Stimulated activated CD8-positive, alpha-beta memory T cell treated with anti-CD3 and anti-CD28 coated beads, Interleukin-15, amount 100 ng/mL, for 24 hours (primary cell): ENCODE results near the gene ARRDC5.
"Not testable (repeated sequence)": the region's sequence is repeated elsewhere in the genome, so short reads cannot be mapped to it uniquely, and the experiment has no call there.

ENCODE experiments used
- DNase-seq: peaks from one replicate; pipeline ENCODE4 v3.0.0-alpha.2; 2020; ENCODE audit warnings: low read depth

The ARRDC5 gene

GRCh38 chr19:4902796-4903195 is at the start of gene ARRDC5:
Gene ARRDC5 (minus strand): TSS chr19:4902896. CDS start chr19:4902825, 71 bp downstream.
- no peak for DNase-seq

- DNase-seq, result no peak
Measured at GRCh38 chr19:4951656-4952055, 49.0 kb upstream of the ARRDC5 start.

DNA sequence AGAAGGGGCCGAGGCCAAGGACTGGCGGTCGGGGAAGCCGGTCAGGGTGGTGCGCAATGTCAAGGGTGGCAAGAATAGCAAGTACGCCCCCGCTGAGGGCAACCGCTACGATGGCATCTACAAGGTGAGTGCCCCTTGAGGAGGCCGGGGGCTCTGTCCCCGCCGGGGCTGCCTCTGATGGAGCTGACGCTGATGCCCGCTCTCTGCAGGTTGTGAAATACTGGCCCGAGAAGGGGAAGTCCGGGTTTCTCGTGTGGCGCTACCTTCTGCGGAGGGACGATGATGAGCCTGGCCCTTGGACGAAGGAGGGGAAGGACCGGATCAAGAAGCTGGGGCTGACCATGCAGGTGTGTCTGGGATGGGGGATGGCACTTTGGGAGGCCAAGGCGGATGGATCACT is 48.0 kb upstream of the ARRDC5 start:
- not testable (repeated sequence) for DNase-seq

DNA sequence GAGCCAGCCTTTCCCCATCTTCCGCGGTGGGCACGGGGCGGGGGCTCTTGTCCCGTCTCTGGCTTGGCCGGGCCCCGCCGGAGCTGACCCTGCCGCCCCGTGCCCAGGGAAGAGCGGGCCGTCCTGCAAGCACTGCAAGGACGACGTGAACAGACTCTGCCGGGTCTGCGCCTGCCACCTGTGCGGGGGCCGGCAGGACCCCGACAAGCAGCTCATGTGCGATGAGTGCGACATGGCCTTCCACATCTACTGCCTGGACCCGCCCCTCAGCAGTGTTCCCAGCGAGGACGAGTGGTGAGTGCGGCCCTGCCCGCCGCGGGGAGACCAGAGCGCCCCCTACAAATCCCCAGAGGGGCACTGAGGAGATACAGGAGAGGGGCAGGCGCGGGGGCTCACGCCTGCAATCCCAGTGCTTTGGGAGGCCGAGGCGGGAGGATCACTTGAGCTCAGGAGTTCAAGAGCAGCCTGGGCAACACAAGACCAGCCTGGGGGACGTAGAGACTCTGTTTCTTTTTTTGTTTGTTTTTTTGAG is 39.0 kb upstream of the ARRDC5 start:
- not testable (repeated sequence) for DNase-seq

GRCh38 chr19:4939466-4939865 is 36.8 kb upstream of the ARRDC5 start:
- no peak for DNase-seq

DNA sequence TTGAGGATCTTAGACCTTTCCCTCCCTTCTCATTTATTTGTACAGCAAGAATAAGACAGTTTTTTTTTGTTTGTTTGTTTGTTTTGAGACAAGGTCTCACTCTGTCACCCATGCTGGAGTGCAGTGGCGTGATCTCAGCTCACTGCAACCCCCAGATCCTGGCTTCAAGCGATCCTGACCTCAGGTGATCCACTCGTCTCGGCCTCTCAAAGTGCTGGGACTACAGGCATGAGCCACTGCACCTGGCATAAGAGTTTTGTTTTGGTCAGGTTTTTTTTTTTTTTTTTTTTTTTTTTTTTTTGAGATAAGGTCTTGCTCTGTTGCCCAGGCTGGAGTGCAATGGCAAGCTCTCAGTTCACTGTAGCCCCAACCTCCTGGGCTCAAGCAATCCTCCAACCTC is 35.8 kb upstream of the ARRDC5 start:
- not testable (repeated sequence) for DNase-seq

DNA sequence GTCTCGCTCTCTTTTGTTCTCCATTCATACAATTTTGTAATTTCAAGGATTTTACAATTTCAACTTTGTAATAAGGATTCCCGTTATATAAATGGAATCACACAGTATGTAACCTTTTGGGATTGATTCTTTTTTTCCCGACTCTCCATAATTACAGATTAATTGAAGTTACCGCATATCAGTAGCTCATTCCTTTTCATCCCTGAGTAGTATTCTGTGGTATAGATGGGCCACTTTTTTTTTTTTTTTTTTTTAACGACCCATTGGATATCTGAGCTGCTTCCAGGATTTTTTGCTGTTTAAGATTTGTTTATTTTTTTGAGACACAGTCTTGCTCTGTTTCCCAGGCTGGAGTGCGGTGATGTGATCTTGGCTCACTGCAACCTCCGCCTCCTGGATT is 34.4 kb upstream of the ARRDC5 start:
- no peak for DNase-seq

DNA sequence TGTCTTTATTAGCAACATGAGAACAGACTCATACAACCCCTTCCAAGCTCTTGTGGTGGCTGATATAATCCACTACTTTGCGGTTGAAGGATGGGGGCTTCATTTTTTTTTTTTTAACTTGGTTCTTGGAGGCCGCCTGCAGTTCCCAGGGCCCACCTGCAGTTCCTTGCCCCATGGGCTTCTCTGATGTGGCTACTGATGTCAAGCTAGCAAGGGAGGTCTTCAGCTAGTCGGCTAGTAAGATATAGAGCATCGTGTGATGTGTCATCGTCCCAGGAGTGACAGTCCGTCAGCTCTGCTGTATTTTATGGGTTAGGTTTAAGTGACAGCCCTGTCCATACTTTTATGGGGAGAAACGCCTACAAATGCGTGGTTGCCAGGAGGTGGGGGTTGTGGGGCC is 32.7 kb upstream of the ARRDC5 start:
- DNase-seq, result no peak

DNA sequence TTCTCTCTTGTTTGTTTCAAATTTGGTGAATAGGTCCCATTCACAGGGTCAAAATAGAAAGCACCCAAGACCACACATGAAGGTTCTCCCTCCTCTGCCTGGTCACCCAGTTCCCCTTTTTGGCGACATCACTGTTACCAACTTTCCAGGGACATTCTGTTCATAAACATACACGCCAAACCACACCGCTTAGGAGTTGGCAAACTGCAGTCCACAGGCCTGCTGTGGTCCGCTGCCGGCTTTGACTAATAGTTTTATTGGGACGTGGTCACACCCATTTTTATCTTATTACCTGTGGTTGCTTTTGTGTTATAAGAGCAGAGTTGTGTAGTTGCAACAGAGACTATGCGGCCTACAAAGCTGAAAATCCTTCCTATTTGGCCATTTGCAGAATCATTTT is 30.8 kb upstream of the ARRDC5 start:
- no peak for DNase-seq

GRCh38 chr19:4932711-4933110 is 30.0 kb upstream of the ARRDC5 start:
- no peak for DNase-seq

DNA sequence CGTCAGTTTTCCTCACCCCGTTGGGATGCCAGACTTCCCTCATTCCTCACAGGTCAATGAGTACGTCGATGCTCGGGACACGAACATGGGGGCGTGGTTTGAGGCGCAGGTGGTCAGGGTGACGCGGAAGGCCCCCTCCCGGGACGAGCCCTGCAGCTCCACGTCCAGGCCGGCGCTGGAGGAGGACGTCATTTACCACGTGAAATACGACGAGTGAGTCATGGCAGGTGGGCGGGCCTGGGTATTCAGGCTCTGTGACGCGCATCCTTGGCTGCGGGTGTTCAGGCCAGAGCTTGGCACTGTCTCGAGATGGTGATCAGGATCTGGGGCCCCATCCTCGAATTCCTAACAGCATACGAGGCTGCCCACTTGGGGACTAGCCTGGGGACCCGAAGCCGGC is 28.0 kb upstream of the ARRDC5 start:
- DNase-seq, result no peak

- no peak for DNase-seq
Measured at GRCh38 chr19:4929186-4929585, 26.5 kb upstream of the ARRDC5 start.

DNA sequence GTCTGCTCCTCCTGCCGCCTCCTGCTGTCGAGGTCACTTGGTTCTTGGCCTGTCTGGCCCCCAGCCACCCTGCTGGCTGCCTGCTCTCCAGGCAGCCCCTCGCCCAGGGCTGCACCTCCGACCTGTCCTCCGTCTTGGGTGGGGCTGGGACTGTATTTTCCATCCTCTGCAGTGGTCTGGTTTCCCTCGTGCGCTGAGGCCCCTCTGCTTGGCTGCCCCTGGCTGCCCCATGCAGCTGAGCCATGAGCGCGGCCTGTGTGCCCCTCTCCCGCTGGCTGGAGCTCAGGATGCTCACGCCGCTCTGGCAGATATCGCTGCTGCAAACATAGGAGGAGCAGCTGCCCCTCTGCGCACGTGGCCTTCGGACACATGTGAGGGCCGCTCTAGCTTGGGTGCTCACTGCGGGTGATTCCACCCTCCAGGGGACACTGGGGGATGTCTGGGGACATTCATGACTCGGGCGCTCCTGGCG is 20.6 kb upstream of the ARRDC5 start:
- no peak for DNase-seq

GRCh38 chr19:4922530-4923275 is 20.0 kb upstream of the ARRDC5 start:
- DNase-seq, result no peak

- no peak for DNase-seq
Measured at GRCh38 chr19:4916292-4917082, 13.8 kb upstream of the ARRDC5 start.

DNA sequence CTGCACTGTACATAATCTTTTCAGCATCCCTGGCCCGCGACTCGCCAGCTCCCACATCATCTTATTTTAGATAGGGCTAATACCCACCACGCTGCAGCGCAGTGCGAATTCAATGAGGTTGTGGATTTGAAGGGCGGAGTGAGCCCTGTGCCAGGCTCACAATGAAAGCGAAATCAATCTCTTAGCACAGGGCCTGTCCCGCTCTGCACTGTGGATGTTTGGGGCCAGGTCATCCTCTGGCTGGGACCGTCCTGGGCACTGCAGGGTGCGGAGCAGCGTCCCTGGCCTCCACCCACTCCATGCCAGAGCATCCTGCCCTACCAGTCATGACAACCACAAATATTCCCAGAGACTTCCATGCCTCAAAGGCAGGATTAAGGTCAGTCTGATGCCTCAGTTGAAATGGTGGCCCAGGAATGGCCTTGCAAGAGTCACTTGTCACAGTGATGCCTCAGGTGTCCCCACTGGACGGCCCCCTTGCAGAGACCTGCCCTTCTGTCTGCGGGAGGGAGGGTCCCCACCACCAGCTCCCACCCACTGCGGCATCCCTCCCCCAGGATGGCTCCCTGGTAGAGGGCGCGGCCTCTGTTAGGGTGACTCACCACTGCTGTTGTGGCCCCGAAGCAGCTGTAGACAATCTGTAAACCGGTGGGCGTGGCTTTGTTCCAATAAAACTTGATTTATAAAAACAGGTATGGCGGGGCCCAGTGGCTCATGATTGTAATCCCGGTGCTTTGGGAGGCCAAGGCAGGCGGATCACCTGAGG is 12.2 kb upstream of the ARRDC5 start:
- DNase-seq, result peak; percentile 35

DNA sequence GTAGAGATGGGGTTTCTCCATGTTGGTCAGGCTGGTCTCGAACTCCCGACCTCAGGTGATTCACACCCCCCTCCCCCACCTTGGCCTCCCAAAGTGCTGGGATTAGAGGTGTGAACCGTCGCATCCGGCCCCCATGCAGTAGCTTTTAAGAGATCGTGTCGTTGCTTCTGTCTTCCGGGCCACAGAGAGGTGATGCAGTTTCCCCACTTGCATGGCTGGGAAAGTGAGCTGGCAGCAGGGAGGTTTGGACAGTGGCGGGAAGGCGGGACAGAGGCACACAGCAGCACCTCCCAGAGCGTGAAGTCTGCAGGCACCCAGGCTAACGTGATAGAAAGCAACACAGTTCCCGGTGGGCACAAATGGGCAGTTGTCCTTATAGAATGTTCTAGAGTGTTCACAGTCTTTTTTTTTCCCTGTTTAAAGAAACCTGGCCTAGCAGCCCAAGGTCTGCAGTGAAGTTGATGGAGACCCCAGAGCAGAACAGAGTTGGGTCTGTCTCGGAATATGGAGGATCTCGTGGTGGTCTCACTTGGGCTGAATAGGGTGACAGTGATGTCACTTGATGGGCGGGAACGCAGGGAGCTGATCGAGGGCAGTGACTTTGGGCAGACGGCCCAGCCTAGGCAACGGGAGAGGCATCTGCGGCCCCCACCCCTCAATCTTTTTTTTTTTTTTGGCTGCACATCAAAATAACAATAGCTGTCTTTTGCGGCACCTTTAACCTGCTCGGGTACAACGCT is 11.5 kb upstream of the ARRDC5 start:
- no peak for DNase-seq

DNA sequence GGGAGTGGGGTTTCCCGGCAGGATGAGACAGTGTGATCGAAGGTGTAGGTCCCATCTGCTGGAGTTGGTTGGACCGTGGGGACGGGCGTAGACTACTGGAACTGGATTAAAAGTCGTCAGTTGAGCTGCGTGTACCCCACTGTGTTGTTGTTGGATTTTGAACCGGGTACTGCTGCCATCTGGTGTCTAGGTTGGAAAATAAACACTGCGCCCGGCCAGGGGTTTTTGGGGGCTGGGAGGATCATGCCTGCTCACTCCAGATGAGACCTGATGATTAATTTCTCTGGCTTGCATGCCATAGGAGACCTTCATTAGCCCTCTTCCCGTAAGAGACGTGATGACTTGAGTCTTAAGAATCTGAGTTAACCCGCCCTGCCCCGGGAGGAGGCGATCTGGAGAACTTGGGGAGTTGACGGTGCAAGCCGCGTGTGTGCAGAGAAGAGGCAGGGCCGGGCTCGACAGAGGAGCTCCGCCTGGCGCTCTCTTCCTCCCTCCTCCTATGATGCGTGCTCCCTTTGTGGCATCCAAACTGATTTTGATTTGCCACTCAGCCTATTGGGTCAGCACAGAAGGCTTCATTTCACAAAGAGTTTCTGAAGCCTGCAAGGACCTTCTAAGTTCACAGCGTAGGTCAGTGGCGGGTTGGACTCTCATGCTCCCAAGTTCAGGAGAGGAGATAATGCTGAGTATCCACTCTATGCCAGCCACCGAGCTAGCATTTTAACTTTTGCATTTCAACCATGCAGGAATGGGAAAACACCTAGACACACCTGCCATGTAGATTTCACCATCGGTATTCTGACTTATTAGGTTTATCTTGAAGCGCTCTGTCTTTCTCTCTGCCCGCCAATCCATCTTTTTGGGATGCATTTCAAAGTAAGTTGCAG is 9.3 kb upstream of the ARRDC5 start:
- peak; percentile 35 for DNase-seq

DNA sequence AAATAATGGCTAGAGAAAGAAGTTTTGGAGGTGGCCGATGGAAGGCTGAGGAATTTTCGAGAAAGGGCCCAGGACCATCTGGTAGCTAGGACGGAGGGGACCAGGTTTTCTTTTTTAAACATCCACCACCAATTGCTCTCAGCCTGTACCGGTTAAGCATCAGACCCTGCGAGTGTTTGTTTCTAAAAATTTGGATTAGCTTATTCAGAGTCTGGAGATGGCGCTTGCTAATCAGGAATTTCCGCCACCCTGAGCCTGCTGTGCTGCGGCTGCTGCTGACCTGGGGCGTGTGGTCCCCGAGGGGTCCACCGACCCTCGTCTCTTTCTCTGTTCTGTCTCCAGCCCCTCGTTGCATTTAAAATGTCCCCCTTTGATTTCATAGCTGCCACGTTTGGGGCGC is 8.6 kb upstream of the ARRDC5 start:
- no peak for DNase-seq

- DNase-seq, result no peak
Measured at GRCh38 chr19:4910594-4911281, 8.0 kb upstream of the ARRDC5 start.
